ENCODE results near the gene KRT82.
A peak's percentile ranks its signal among the peaks of the same experiment; 100 is the strongest.

Gene KRT82

DNA sequence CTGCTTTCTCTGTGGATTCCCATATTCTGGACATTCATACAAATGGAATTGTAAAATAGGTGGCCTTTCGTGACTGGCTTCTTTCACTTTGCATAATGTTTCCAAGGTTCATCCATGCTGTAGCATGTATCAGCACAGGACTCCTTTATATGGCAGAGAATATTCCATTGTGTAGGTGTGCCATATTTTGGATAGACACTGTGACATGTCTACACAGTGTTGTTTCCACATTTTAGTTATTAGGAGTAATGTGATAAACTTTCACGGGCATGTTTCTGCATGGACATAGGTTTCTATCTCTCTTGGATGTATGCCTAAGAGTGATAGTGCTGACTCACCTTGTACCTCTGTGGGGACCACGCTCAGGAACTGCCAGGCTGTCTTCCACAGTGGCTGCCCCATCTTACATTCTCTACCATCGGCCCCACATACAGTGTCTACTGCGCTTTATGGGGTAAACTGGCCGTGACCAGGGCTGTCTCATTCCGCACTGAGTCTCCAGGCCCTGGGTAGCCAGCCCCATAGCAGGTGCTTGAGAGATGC lies 13.6 kb downstream of the KRT82 start:
- peaks cover 0 to 12% (median 3%) of the 10 kb centered on the region in 5 experiments for H3K27me3 ChIP-seq (replicated peaks in 2 of 5; ENCODE audit: control insufficient read depth in 4 of 5, insufficient read depth in 5 of 5, low read length in 4 of 5)
- H3K36me3 ChIP-seq (ENCODE audit: control insufficient read depth in 4 of 4, insufficient read depth in 4 of 4, low read length in 3 of 4): no peaks in the 10 kb centered on the region
- DNase-seq: no peak
- ChIA-PET POLR2A (interaction anchor here (1.1 kb wide), 1 partner anchor 483 kb away, joined by 4 read pairs; no protein-coding TSS in a partner anchor), CTCF (interaction anchor here (0.8 to 2.5 kb wide), 4 partner anchors 13 to 486 kb away, joined by 3 to 12 read pairs (median 8); no protein-coding TSS in a partner anchor)
- no peaks in the 10 kb centered on the region for H3K4me1 ChIP-seq (ENCODE audit: control extremely low read depth in 1 of 4, control insufficient read depth in 4 of 4, insufficient read depth in 4 of 4, low read length in 3 of 4)
- no peak overlapping the region for H3K4me3 ChIP-seq (ENCODE audit: control insufficient read depth in 1 of 7, extremely low read depth in 1 of 7, insufficient read depth in 4 of 7, low read depth in 2 of 7, low read length in 6 of 7)
- WGBS (ENCODE audit: insufficient coverage): 100% methylated on average over 4 of the region's 7 CpGs
- H3K27ac ChIP-seq (ENCODE audit: insufficient read depth in 1 of 2, low read depth in 1 of 2, low read length in 2 of 2, poor library complexity in 1 of 2, severe bottlenecking in 2 of 2): no peak overlapping the region
- H3K9me3 ChIP-seq (ENCODE audit: control extremely low read depth in 1 of 5, control insufficient read depth in 4 of 5, insufficient read depth in 2 of 5, low read depth in 1 of 5, low read length in 4 of 5): no peaks in the 10 kb centered on the region

DNA sequence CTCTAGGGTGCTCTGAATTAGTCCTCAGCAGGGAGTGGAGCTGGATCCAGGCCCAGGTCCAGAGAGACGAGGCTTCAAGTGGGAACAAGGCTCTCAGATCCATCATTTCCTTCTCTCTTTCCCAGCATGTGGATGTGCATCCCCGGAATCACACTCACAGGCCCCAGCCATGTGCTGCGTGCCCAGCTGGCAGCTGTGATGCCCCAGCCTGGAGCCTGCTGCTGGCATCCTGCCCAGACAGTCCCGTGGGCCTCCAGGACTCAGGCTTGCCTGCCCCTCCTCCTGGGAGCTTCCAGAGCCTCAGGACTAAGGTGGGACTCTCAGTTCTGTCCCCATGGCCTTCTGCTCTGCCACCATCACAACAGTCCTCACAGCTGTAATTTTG lies 14.5 kb downstream of the KRT82 start:
- 74% methylated on average over 4 of the region's 4 CpGs for WGBS (ENCODE audit: insufficient coverage)
- H3K36me3 ChIP-seq (ENCODE audit: control insufficient read depth in 4 of 4, insufficient read depth in 4 of 4, low read length in 3 of 4): no peaks in the 10 kb centered on the region
- ChIA-PET POLR2A (interaction anchor here (1.1 kb wide), 1 partner anchor 484 kb away, joined by 4 read pairs; no protein-coding TSS in a partner anchor), CTCF (interaction anchor here (0.8 to 2.5 kb wide), 7 partner anchors 12 to 589 kb away, joined by 3 to 12 read pairs (median 4); no protein-coding TSS in a partner anchor)
- H3K9me3 ChIP-seq (ENCODE audit: control extremely low read depth in 1 of 5, control insufficient read depth in 4 of 5, insufficient read depth in 2 of 5, low read depth in 1 of 5, low read length in 4 of 5): no peaks in the 10 kb centered on the region
- H3K27ac ChIP-seq (ENCODE audit: insufficient read depth in 1 of 2, low read depth in 1 of 2, low read length in 2 of 2, poor library complexity in 1 of 2, severe bottlenecking in 2 of 2): no peak overlapping the region
- peaks cover 0 to 13% (median 6%) of the 10 kb centered on the region in 5 experiments for H3K27me3 ChIP-seq (replicated peaks in 2 of 5; ENCODE audit: control insufficient read depth in 4 of 5, insufficient read depth in 5 of 5, low read length in 4 of 5)
- H3K4me1 ChIP-seq (ENCODE audit: control extremely low read depth in 1 of 4, control insufficient read depth in 4 of 4, insufficient read depth in 4 of 4, low read length in 3 of 4): no peaks in the 10 kb centered on the region
- DNase-seq: no peak
- no peak overlapping the region for H3K4me3 ChIP-seq (ENCODE audit: control insufficient read depth in 1 of 7, extremely low read depth in 1 of 7, insufficient read depth in 4 of 7, low read depth in 2 of 7, low read length in 6 of 7)

DNA sequence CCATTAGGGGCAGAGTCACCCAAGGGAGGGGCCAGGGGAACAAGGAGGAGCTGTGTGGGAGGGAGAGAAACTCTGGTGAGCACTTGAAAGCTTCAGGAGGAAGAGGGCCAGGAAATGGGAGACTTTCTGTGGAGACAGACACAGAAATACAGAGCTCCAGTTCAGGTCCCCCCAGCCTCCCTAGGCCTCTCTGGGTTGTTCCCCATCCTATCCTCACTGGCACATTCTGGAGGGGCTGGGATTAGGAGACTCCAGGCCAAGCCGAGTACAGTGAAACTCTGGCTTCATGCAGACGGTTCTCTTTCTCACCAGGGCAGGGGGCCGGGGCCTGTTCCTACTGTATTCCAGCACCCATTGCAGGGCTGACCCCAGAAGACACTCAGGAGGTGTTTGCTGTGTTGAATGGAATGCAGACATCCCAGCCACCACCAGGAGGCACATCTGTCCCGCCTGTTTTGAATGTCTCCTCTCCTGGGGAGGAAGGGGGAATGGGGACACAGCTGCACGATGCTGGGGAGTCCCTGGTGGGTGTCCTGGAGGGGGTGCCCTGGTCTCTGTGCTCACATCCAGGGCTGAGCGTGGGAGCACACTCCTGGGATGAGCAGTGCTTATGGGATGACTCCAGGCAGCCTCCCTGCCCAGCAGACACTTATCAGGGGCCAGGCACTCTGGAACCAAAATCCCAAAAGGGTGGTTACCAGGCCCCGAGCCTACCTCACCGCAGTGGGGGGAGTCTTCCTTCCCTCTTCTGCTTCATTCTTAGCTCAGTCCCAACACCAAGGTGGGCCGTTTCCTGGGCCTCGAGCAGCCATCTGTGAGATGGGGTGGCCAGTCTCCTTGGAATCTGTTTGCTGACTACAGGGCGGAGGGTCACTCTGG lies 15.2 kb downstream of the KRT82 start:
- DNase-seq: peak; percentile 14 to 35 (median 17)
- H3K36me3 ChIP-seq (ENCODE audit: control insufficient read depth in 4 of 4, insufficient read depth in 4 of 4, low read length in 3 of 4): no peaks in the 10 kb centered on the region
- ChIA-PET POLR2A (no interaction called here), CTCF (interaction anchor here (0.9 to 2.5 kb wide), 7 partner anchors 9 to 589 kb away, joined by 3 to 12 read pairs (median 3); no protein-coding TSS in a partner anchor)
- H3K27ac ChIP-seq (ENCODE audit: insufficient read depth in 1 of 2, low read depth in 1 of 2, low read length in 2 of 2, poor library complexity in 1 of 2, severe bottlenecking in 2 of 2): no peak overlapping the region
- WGBS (ENCODE audit: insufficient coverage): 93% methylated on average over 8 of the region's 11 CpGs
- no peaks in the 10 kb centered on the region for H3K4me1 ChIP-seq (ENCODE audit: control extremely low read depth in 1 of 4, control insufficient read depth in 4 of 4, insufficient read depth in 4 of 4, low read length in 3 of 4)
- peaks cover 0 to 13% (median 6%) of the 10 kb centered on the region in 5 experiments for H3K27me3 ChIP-seq (replicated peaks in 2 of 5; ENCODE audit: control insufficient read depth in 4 of 5, insufficient read depth in 5 of 5, low read length in 4 of 5)
- no peaks in the 10 kb centered on the region for H3K9me3 ChIP-seq (ENCODE audit: control extremely low read depth in 1 of 5, control insufficient read depth in 4 of 5, insufficient read depth in 2 of 5, low read depth in 1 of 5, low read length in 4 of 5)
- H3K4me3 ChIP-seq (ENCODE audit: control insufficient read depth in 1 of 7, extremely low read depth in 1 of 7, insufficient read depth in 4 of 7, low read depth in 2 of 7, low read length in 6 of 7): no peak overlapping the region

DNA sequence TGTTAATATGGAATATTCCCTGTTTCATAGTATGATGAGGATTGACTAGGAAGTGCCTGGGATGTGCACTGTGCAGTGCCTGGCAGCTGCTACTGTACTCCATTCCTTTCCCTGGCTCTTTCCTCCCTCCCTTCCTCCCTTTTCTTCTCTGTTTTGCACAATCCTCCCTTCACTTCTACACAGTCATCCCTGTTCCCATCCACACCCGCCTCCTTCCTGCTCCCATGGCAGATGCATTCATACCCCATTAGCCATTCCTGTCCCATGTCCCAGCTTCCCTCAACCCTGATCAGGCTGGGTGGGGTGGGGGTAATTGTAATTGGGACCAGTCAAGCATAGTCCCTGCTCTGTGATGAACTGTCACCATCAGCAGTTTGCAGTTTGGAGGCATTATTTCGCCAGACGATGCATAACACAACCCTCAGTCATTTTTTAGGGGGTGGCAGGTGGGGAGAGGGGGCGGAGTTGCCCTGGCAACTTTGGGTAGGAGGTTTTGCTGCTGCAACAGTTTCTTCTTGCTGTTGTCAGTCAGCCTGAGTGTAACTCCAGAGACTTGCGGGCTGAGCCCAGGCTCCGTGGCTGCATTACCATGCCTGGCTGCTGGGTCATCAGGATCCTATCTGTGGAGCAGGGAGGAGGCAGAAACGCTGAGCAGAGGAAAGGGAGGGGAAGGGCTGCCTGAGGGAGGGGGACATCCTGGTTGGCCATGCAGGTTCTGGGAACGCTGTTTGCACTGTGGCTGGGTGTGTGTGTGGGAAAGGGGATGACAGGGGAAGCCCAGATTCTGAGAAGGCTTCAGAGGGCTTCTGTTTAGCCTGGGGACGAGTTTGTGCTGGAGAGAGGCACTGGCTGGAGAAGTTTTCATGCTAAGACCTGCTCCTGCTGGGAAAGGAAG lies 16.6 kb downstream of the KRT82 start:
- DNase-seq: no peak
- Histone ChIP-seq H3K27ac (ENCODE audit: insufficient read depth in 1 of 2, low read depth in 1 of 2, low read length in 2 of 2, poor library complexity in 1 of 2, severe bottlenecking in 2 of 2) (no peak overlapping the region), H3K36me3 (ENCODE audit: control insufficient read depth in 4 of 4, insufficient read depth in 4 of 4, low read length in 3 of 4) (no peaks in the 10 kb centered on the region), H3K4me3 (ENCODE audit: control insufficient read depth in 1 of 7, extremely low read depth in 1 of 7, insufficient read depth in 4 of 7, low read depth in 2 of 7, low read length in 6 of 7) (no peak overlapping the region), H3K4me1 (ENCODE audit: control extremely low read depth in 1 of 4, control insufficient read depth in 4 of 4, insufficient read depth in 4 of 4, low read length in 3 of 4) (no peaks in the 10 kb centered on the region), H3K9me3 (ENCODE audit: control extremely low read depth in 1 of 5, control insufficient read depth in 4 of 5, insufficient read depth in 2 of 5, low read depth in 1 of 5, low read length in 4 of 5) (no peaks in the 10 kb centered on the region), H3K27me3 (replicated peaks in 2 of 5; ENCODE audit: control insufficient read depth in 4 of 5, insufficient read depth in 5 of 5, low read length in 4 of 5) (peaks cover 0 to 13% (median 6%) of the 10 kb centered on the region in 5 experiments)
- ChIA-PET CTCF (interaction anchor here (0.6 to 2.1 kb wide), 3 partner anchors 10 to 144 kb away, joined by 3 to 5 read pairs (median 3); no protein-coding TSS in a partner anchor), POLR2A (no interaction called here)
- 59% methylated on average over 5 of the region's 9 CpGs for WGBS (ENCODE audit: insufficient coverage)

DNA sequence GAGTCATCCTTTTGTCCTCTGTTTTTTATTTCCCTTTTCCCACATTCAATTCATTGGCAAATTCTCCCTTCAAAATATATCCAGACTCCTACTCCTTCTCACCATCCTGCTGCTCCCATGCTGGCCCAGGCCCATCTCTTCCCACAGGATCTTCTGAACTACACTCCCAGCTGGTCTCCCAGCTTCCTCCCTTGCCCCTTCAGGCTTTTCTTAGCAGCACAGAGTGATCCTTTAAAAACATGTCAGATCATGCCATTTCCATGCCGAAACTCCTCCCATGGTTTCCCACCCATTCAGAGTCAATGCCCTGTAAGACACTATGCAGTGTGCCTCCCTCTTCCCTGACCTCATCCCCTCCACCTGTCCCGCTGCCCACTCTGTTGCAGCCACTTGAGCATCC lies 18.3 kb downstream of the KRT82 start:
- CTCF ChIA-PET: interaction anchor here (1.0 to 2.1 kb wide), 2 partner anchors 15 to 18 kb away, joined by 5 read pairs; no protein-coding TSS in a partner anchor
- POLR2A ChIA-PET: no interaction called here
- no peak overlapping the region for H3K27ac ChIP-seq (ENCODE audit: insufficient read depth in 1 of 2, low read depth in 1 of 2, low read length in 2 of 2, poor library complexity in 1 of 2, severe bottlenecking in 2 of 2)
- no peaks in the 10 kb centered on the region for H3K36me3 ChIP-seq (ENCODE audit: control insufficient read depth in 4 of 4, insufficient read depth in 4 of 4, low read length in 3 of 4)
- H3K4me3 ChIP-seq (ENCODE audit: control insufficient read depth in 1 of 7, extremely low read depth in 1 of 7, insufficient read depth in 4 of 7, low read depth in 2 of 7, low read length in 6 of 7): no peak overlapping the region
- peaks cover 0 to 13% (median 7%) of the 10 kb centered on the region in 5 experiments for H3K27me3 ChIP-seq (replicated peaks in 2 of 5; ENCODE audit: control insufficient read depth in 4 of 5, insufficient read depth in 5 of 5, low read length in 4 of 5)
- DNase-seq: no peak
- H3K9me3 ChIP-seq (ENCODE audit: control extremely low read depth in 1 of 5, control insufficient read depth in 4 of 5, insufficient read depth in 2 of 5, low read depth in 1 of 5, low read length in 4 of 5): no peaks in the 10 kb centered on the region
- 94% methylated on average over 2 of the region's 2 CpGs for WGBS (ENCODE audit: insufficient coverage)
- no peaks in the 10 kb centered on the region for H3K4me1 ChIP-seq (ENCODE audit: control extremely low read depth in 1 of 4, control insufficient read depth in 4 of 4, insufficient read depth in 4 of 4, low read length in 3 of 4)

DNA sequence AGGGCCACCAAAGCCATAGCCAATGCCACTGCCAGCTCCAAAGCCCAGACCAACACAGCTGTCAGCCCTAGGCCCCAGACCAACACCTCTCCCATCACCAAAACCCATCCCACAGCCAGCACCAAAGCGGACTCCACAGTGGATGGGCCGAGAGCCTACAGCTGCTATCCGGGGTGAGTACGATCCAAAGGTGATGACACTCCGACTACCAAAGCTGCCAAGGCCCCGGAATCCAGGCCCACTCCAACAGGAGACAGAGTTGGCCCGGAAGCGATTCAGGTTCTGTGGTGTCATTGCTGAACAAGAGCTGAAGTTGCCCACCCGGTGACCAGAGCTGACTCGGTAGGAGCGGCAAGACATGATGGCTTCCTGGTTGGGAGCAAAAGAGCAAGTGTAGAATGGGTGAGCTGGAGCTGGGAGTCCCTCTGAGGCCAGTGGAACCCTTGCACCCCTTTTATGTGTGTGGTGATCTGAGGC lies 20.9 kb downstream of the KRT82 start, which contains the start of gene KRT84:
Gene KRT84 (minus strand): TSS at position 427 of the 477 bp plus-strand sequence. CDS start 67 bp downstream, at position 360.
- H3K4me3 ChIP-seq (ENCODE audit: control insufficient read depth in 1 of 7, extremely low read depth in 1 of 7, insufficient read depth in 4 of 7, low read depth in 2 of 7, low read length in 6 of 7): no peak within 1 kb of the TSS
- no peak for DNase-seq
- H3K4me1 ChIP-seq (ENCODE audit: control extremely low read depth in 1 of 4, control insufficient read depth in 4 of 4, insufficient read depth in 4 of 4, low read length in 3 of 4): no peaks in the 10 kb centered on the region
- peaks cover 0 to 13% (median 10%) of the 10 kb centered on the region in 5 experiments for H3K27me3 ChIP-seq (replicated peaks in 2 of 5; ENCODE audit: control insufficient read depth in 4 of 5, insufficient read depth in 5 of 5, low read length in 4 of 5)
- POLR2A ChIA-PET: no interaction called here
- CTCF ChIA-PET: interaction anchor here (0.9 to 3.0 kb wide), 8 partner anchors 9 to 497 kb away, joined by 3 to 16 read pairs (median 3); no protein-coding TSS in a partner anchor
- WGBS (ENCODE audit: insufficient coverage): 89% methylated on average over 9 of the region's 11 CpGs
- no peaks in the 10 kb centered on the region for H3K36me3 ChIP-seq (ENCODE audit: control insufficient read depth in 4 of 4, insufficient read depth in 4 of 4, low read length in 3 of 4)
- H3K9me3 ChIP-seq (ENCODE audit: control extremely low read depth in 1 of 5, control insufficient read depth in 4 of 5, insufficient read depth in 2 of 5, low read depth in 1 of 5, low read length in 4 of 5): no peaks in the 10 kb centered on the region
- no peak within 1 kb of the TSS for H3K27ac ChIP-seq (ENCODE audit: insufficient read depth in 1 of 2, low read depth in 1 of 2, low read length in 2 of 2, poor library complexity in 1 of 2, severe bottlenecking in 2 of 2)

Data from common myeloid progenitor, CD34-positive (primary cell).